Fibroblast of lung (primary cell): Measurements from ENCODE around the gene TGFBR3L. TPM values are rescaled to one million over a fixed set of nuclear protein-coding genes. Genes with fewer than 3 reads are reported as not detected.

Source experiments
- DNase-seq, 2 donors: peaks; one replicate each; pipeline versions ENCODE4 v3.0.0 to v3.0.0-alpha.2; 2010; ENCODE audit warnings: low read depth in 2 of 2
- H2AFZ ChIP-seq: 2 replicates; pipeline ENCODE4 v1.5.1; 2012; ENCODE audit warnings: low read length, control low read depth, inconsistent platforms
- H3K27ac ChIP-seq: 2 replicates; pipeline ENCODE4 v1.5.1; 2011; ENCODE audit warnings: low read length, control low read depth; ENCODE audit not compliant: insufficient read depth
- H3K27me3 ChIP-seq: 2 replicates; pipeline ENCODE4 v1.5.1; 2011; ENCODE audit warnings: mild to moderate bottlenecking, low read length; ENCODE audit not compliant: control insufficient read depth, insufficient read depth
- H3K36me3 ChIP-seq: 2 replicates; pipeline ENCODE4 v1.5.1; 2011; ENCODE audit warnings: low read length; ENCODE audit not compliant: control insufficient read depth, insufficient read depth
- H3K4me1 ChIP-seq: 2 replicates; pipeline ENCODE4 v1.5.1; 2011; ENCODE audit warnings: low read length; ENCODE audit not compliant: control insufficient read depth, insufficient read depth; ENCODE audit errors: extremely low read depth
- H3K4me2 ChIP-seq: 2 replicates; pipeline ENCODE4 v1.5.1; 2011; ENCODE audit warnings: low read length, control low read depth; ENCODE audit not compliant: insufficient read depth; ENCODE audit errors: extremely low read depth
- H3K4me3 ChIP-seq, 4 experiments: fragments of 200-600 bp in 1 of 4; sonication (generic) in 1 of 4; replicated peaks in 1 of 4; 2 replicates each; pipeline ENCODE4 v1.5.1; 2011 to 2016; ENCODE audit warnings: low read length in 4 of 4, low read depth in 3 of 4, mild to moderate bottlenecking in 3 of 4, control low read depth in 2 of 4, inconsistent platforms in 1 of 4, mixed read lengths in 1 of 4; ENCODE audit not compliant: insufficient read depth in 1 of 4; ENCODE audit errors: control extremely low read depth in 1 of 4
- H3K79me2 ChIP-seq: 2 replicates; pipeline ENCODE4 v1.5.1; 2012; ENCODE audit warnings: mild to moderate bottlenecking, low read length, inconsistent platforms; ENCODE audit not compliant: control insufficient read depth, insufficient read depth
- H3K9ac ChIP-seq: 2 replicates; pipeline ENCODE4 v1.5.1; 2011; ENCODE audit warnings: mild to moderate bottlenecking, low read length, control low read depth; ENCODE audit not compliant: insufficient read depth
- H3K9me3 ChIP-seq: 2 replicates; pipeline ENCODE4 v1.5.1; 2012; ENCODE audit warnings: low read depth, low read length; ENCODE audit not compliant: control insufficient read depth, insufficient read depth
- H4K20me1 ChIP-seq: 2 replicates; pipeline ENCODE4 v1.5.1; 2011; ENCODE audit warnings: low read length; ENCODE audit not compliant: control insufficient read depth, insufficient read depth; ENCODE audit errors: extremely low read depth
- CTCF ChIP-seq, 2 donors: IDR thresholded peaks in 1 of 2; conservative IDR thresholded peaks in 1 of 2; 1 replicate in 1 of 2; 2 replicates in 1 of 2; pipeline ENCODE4 v1.5.1; 2011 to 2012; ENCODE audit warnings: low read length in 2 of 2, control low read depth in 1 of 2, inconsistent platforms in 1 of 2, low read depth in 1 of 2, mild to moderate bottlenecking in 1 of 2
- EZH2 ChIP-seq: IDR thresholded peaks from 2 replicates; pipeline ENCODE4 v1.5.1; 2012; ENCODE audit warnings: low read length, control low read depth, mild to moderate bottlenecking; ENCODE audit errors: missing control alignments
- polyA plus RNA-seq, 2 donors: library from polyadenylated mRNA; depleted of rRNA in 1 of 2; stranded (reverse) in 1 of 2; unstranded in 1 of 2; fragments of >200 nt; gene quantifications; 2 replicates each; pipeline ENCODE4 v1.2.1, GENCODE V29; 2011 to 2012; ENCODE audit warnings: missing spikeins in 1 of 2
- total RNA-seq: library from RNA; depleted of rRNA; stranded (reverse); fragments of >200 nt; gene quantifications from 2 replicates; pipeline ENCODE4 v1.2.1, GENCODE V29; 2014

TGFBR3L gene
- total and polyA plus RNA-seq, 2 donors (not counting 1 experiment from before 2014, with no cell fraction given), result 1.3 TPM; not detected in 1

GRCh38 chr19:7961920-7962626, 47.4 kb downstream of the TGFBR3L start:
- Histone ChIP-seq H3K9me3 (no peaks in the 10 kb centered on the region), H3K27me3 (no peaks in the 10 kb centered on the region), H3K27ac (no peak overlapping the region), H3K4me2 (no peak overlapping the region), H2AFZ (no peak overlapping the region), H3K4me1 (no peaks in the 10 kb centered on the region), H3K79me2 (no peaks in the 10 kb centered on the region), H3K36me3 (peaks cover 7% of the 10 kb centered on the region), H4K20me1 (no peaks in the 10 kb centered on the region), H3K4me3 (no peak overlapping the region), H3K9ac (no peak overlapping the region)
- DNase-seq, result no peak
- TF ChIP-seq EZH2, result no peak
- TF ChIP-seq CTCF (conservative IDR thresholded peaks at IDR 0.05 in 1 of 2, IDR thresholded peaks at IDR 0.05 in 1 of 2; ENCODE audit: low read depth in 1 of 2, low read length in 2 of 2), result no peak

- H2AFZ ChIP-seq, result no peak overlapping the region
- H3K4me3 ChIP-seq, result no peak overlapping the region
- TF ChIP-seq EZH2, result no peak
- TF ChIP-seq CTCF (conservative IDR thresholded peaks at IDR 0.05 in 1 of 2, IDR thresholded peaks at IDR 0.05 in 1 of 2; ENCODE audit: low read depth in 1 of 2, low read length in 2 of 2), result no peak
- no peak overlapping the region for H3K4me2 ChIP-seq
- H3K9me3 ChIP-seq, result no peaks in the 10 kb centered on the region
- no peaks in the 10 kb centered on the region for H3K27me3 ChIP-seq
- H4K20me1 ChIP-seq, result peaks cover under 1% of the 10 kb centered on the region
- no peak for DNase-seq
- H3K27ac ChIP-seq, result no peak overlapping the region
- H3K4me1 ChIP-seq, result no peaks in the 10 kb centered on the region
- peaks cover 7% of the 10 kb centered on the region for H3K36me3 ChIP-seq
- no peak overlapping the region for H3K9ac ChIP-seq
- no peaks in the 10 kb centered on the region for H3K79me2 ChIP-seq
These were observed 48.1 kb downstream of the TGFBR3L start for GRCh38 chr19:7962644-7963268.

- Histone ChIP-seq H3K36me3 (peaks cover 8% of the 10 kb centered on the region), H3K27me3 (no peaks in the 10 kb centered on the region), H4K20me1 (peaks cover 2% of the 10 kb centered on the region), H3K4me3 (no peak overlapping the region), H3K4me2 (no peak overlapping the region), H3K9me3 (no peaks in the 10 kb centered on the region), H3K4me1 (no peaks in the 10 kb centered on the region), H3K9ac (no peak overlapping the region), H3K79me2 (no peaks in the 10 kb centered on the region), H3K27ac (no peak overlapping the region), H2AFZ (no peak overlapping the region)
- no peak for DNase-seq
- TF ChIP-seq CTCF (conservative IDR thresholded peaks at IDR 0.05 in 1 of 2, IDR thresholded peaks at IDR 0.05 in 1 of 2; ENCODE audit: low read depth in 1 of 2, low read length in 2 of 2), result no peak
- TF ChIP-seq EZH2, result no peak
These were observed 48.9 kb downstream of the TGFBR3L start for GRCh38 chr19:7963566-7963965.
